A549 (cell line): ENCODE results near the gene OR8D4. TPM values are rescaled to one million over a fixed set of nuclear protein-coding genes. Genes with fewer than 3 reads are reported as not detected.

ENCODE experiments used
- ATAC-seq, 2 experiments: fragments of 200-7000 bp in 1 of 2; fragments of >200 bp in 1 of 2; cut with Nextera tagmentation in 1 of 2; cut with Tn5 transposase in 1 of 2; 3 replicates each; pipeline versions ENCODE4 v1.8.0 to v1.9.1; 2018 to 2020; ENCODE audit warnings: mild to moderate bottlenecking in 1 of 2, moderate library complexity in 1 of 2
- CTCF ChIA-PET: fragments of 300-600 bp; sonication (Branson Sonifier 250); formaldehyde crosslinking; extraction: SDS; loops from one replicate; lab custom pipeline; 2021; ENCODE audit warnings: antibody characterized with exemption, inconsistent platforms; lab: Yijun Ruan, JAX
- POLR2A ChIA-PET: fragments of 350-600 bp; formaldehyde crosslinking; extraction: SDS; loops from one replicate; lab custom pipeline; 2021; ENCODE audit warnings: antibody characterized with exemption, inconsistent platforms; lab: Yijun Ruan, JAX
- DNase-seq, 2 experiments: peaks; one replicate each; pipeline versions ENCODE4 v3.0.0 to v3.0.0-alpha.2; 2011 to 2016; ENCODE audit warnings: low read depth in 1 of 2, low spot score in 1 of 2
- FAIRE-seq: peaks from 2 replicates; lab custom pipeline; 2011; peaks lifted over from hg19 to GRCh38; lab: Jason Lieb, UNC
- H3K27ac ChIP-seq, 2 experiments: fragments of >200 bp; sonication (Bioruptor Twin); formaldehyde crosslinking; 3 replicates each; pipeline ENCODE4 v1.5.1; 2016 to 2017
- H3K4me1 ChIP-seq: fragments of >200 bp; sonication (Bioruptor Twin); formaldehyde crosslinking; 3 replicates; pipeline ENCODE4 v1.6.1; 2016
- H3K4me2 ChIP-seq: fragments of >200 bp; sonication (Bioruptor Twin); formaldehyde crosslinking; 3 replicates; pipeline ENCODE4 v1.6.1; 2016
- H3K4me3 ChIP-seq: fragments of >200 bp; sonication (Bioruptor Twin); formaldehyde crosslinking; 3 replicates; pipeline ENCODE4 v1.5.1; 2016
- H3K9me3 ChIP-seq: fragments of >200 bp; sonication (Bioruptor Twin); formaldehyde crosslinking; 3 replicates; pipeline ENCODE4 v1.6.1; 2016
- BHLHE40 ChIP-seq: IDR thresholded peaks from 2 replicates; pipeline ENCODE4 v1.6.1; 2012; ENCODE audit warnings: low read depth, low read length, inconsistent platforms
- CBX2 ChIP-seq: fragments of 200-600 bp; sonication (generic); IDR thresholded peaks from 2 replicates; pipeline ENCODE4 v1.6.1; 2016; ENCODE audit warnings: low read depth, mild to moderate bottlenecking, borderline replicate concordance
- CBX8 ChIP-seq: fragments of 200-600 bp; sonication (generic); IDR thresholded peaks from 2 replicates; pipeline ENCODE4 v1.6.1; 2016
- CEBPB ChIP-seq, 2 experiments: fragments of >200 bp in 1 of 2; sonication (Bioruptor Twin) in 1 of 2; formaldehyde crosslinking in 1 of 2; IDR thresholded peaks; 2 replicates each; pipeline ENCODE4 v1.6.1; 2012 to 2016
- EP300 ChIP-seq, 2 experiments: fragments of >200 bp; sonication (Bioruptor Twin); formaldehyde crosslinking; IDR thresholded peaks; 2 replicates in 1 of 2; 3 replicates in 1 of 2; pipeline ENCODE4 v1.6.1; 2016 to 2017
- HDAC2 ChIP-seq: fragments of 200-600 bp; sonication (generic); IDR thresholded peaks from 2 replicates; pipeline ENCODE4 v1.6.1; 2016
- HEYL ChIP-seq: fragments of 250-450 bp; sonication (Bioruptor Pico); IDR thresholded peaks from 2 replicates; pipeline ENCODE4 v1.8.0; 2021; ENCODE audit warnings: mild to moderate bottlenecking, moderate library complexity
- HOXB13 ChIP-seq: fragments of 250-450 bp; sonication (Bioruptor Pico); IDR thresholded peaks from 2 replicates; pipeline ENCODE4 v1.5.0; 2020; ENCODE audit warnings: low read depth, mild to moderate bottlenecking, moderate library complexity
- HOXB5 ChIP-seq: fragments of 250-450 bp; sonication (Bioruptor Pico); IDR thresholded peaks from 2 replicates; pipeline ENCODE4 v1.5.0; 2020; ENCODE audit warnings: mild to moderate bottlenecking, moderate library complexity
- JUNB ChIP-seq: fragments of >200 bp; sonication (Bioruptor Twin); formaldehyde crosslinking; IDR thresholded peaks from 2 replicates; pipeline ENCODE4 v1.6.1; 2016
- KDM5A ChIP-seq: fragments of 200-600 bp; sonication (generic); IDR thresholded peaks from 2 replicates; pipeline ENCODE4 v1.6.1; 2016; ENCODE audit warnings: antibody characterized with exemption, mild to moderate bottlenecking
- MAFK ChIP-seq: fragments of 450-650 bp; IDR thresholded peaks from 2 replicates; pipeline ENCODE4 v1.6.1; 2014; ENCODE audit not compliant: partially characterized antibody
- MYC ChIP-seq: IDR thresholded peaks from 2 replicates; pipeline ENCODE4 v1.6.1; 2012; ENCODE audit warnings: mild to moderate bottlenecking, inconsistent platforms, low read length, improper control_type of control experiment, borderline replicate concordance
- NR3C1 ChIP-seq: fragments of >200 bp; sonication (Bioruptor Twin); formaldehyde crosslinking; IDR thresholded peaks from 3 replicates; pipeline ENCODE4 v1.6.1; 2017
- POLR2A ChIP-seq: IDR thresholded peaks from 2 replicates; pipeline ENCODE4 v1.6.1; 2012; ENCODE audit warnings: mild to moderate bottlenecking, low read length
- POLR2AphosphoS2 ChIP-seq: conservative IDR thresholded peaks from 2 replicates; pipeline ENCODE4 v1.6.1; 2012; ENCODE audit warnings: low read length, improper control_type of control experiment, inconsistent platforms
- RAD21 ChIP-seq, 2 experiments: fragments of >200 bp in 1 of 2; sonication (Bioruptor Twin) in 1 of 2; formaldehyde crosslinking in 1 of 2; IDR thresholded peaks in 1 of 2; conservative IDR thresholded peaks in 1 of 2; 2 replicates in 1 of 2; 3 replicates in 1 of 2; pipeline ENCODE4 v1.6.1; 2012 to 2018; ENCODE audit warnings: inconsistent platforms in 1 of 2
- RCOR1 ChIP-seq: fragments of 150-350 bp; IDR thresholded peaks from 2 replicates; pipeline ENCODE4 v1.6.1; 2014; ENCODE audit warnings: antibody characterized with exemption, low read length, low read depth
- RFX5 ChIP-seq: fragments of 450-650 bp; IDR thresholded peaks from 2 replicates; pipeline ENCODE4 v1.7.1; 2014; ENCODE audit warnings: antibody characterized with exemption, mild to moderate bottlenecking, moderate library complexity
- SREBF2 ChIP-seq: fragments of 450-650 bp; IDR thresholded peaks from 2 replicates; pipeline ENCODE4 v1.6.1; 2014; ENCODE audit warnings: mild to moderate bottlenecking, moderate library complexity
- TFCP2L1 ChIP-seq: fragments of 250-450 bp; sonication (Bioruptor Pico); IDR thresholded peaks from 2 replicates; pipeline ENCODE4 v1.5.0; 2021; ENCODE audit warnings: mild to moderate bottlenecking
- TP53 ChIP-seq: fragments of 250-450 bp; sonication (Bioruptor Pico); IDR thresholded peaks from 2 replicates; pipeline ENCODE4 v1.5.0; 2021; ENCODE audit warnings: mild to moderate bottlenecking, moderate library complexity
- ZC3H11A ChIP-seq: fragments of 450-650 bp; IDR thresholded peaks from 2 replicates; pipeline ENCODE4 v1.6.1; 2014; ENCODE audit warnings: antibody characterized with exemption, mild to moderate bottlenecking
- ZNF302 ChIP-seq: fragments of 250-450 bp; sonication (Bioruptor Pico); IDR thresholded peaks from 2 replicates; pipeline ENCODE4 v1.9.0; 2021; ENCODE audit warnings: inconsistent platforms, mild to moderate bottlenecking, moderate library complexity
- ZSCAN20 ChIP-seq: fragments of 250-450 bp; sonication (Bioruptor Pico); IDR thresholded peaks from 2 replicates; pipeline ENCODE4 v1.8.0; 2022; ENCODE audit warnings: mild to moderate bottlenecking, moderate library complexity
- WGBS: methylation state at CpG from one replicate; pipeline ENCODE4 v1.1.6; 2017; ENCODE audit errors: missing lambda C conversion rate; 5-methylcytosine and 5-hydroxymethylcytosine counted together
- polyA plus RNA-seq, 4 experiments: library from polyadenylated mRNA; depleted of rRNA in 3 of 4; stranded (reverse); fragments of >200 nt; fragmentation: RNase III in 1 of 4; extraction: RNeasy Plus Mini Kit Qiagen cat#74134 plus additional on column Dnase treatment in 1 of 4; gene quantifications; 2 replicates in 3 of 4; 3 replicates in 1 of 4; pipeline ENCODE4 v1.2.3, GENCODE V29; 2011 to 2017
- TF ChIP-seq, protein P1 (sequence below): fragments of 150-350 bp; IDR thresholded peaks from 2 replicates; pipeline ENCODE4 v1.6.1; 2014; ENCODE audit warnings: low read depth, mild to moderate bottlenecking, low read length
- TF ChIP-seq, protein P2 (sequence below): fragments of >200 bp; sonication (Bioruptor Twin); formaldehyde crosslinking; IDR thresholded peaks from 3 replicates; pipeline ENCODE4 v1.5.1; 2016
- TF ChIP-seq, protein P3 (sequence below): fragments of >200 bp; sonication (Bioruptor Twin); formaldehyde crosslinking; IDR thresholded peaks from 3 replicates; pipeline ENCODE4 v1.6.1; 2016
- TF ChIP-seq, protein P4 (sequence below): fragments of 250-450 bp; sonication (Bioruptor Pico); IDR thresholded peaks from 2 replicates; pipeline ENCODE4 v1.5.0; 2021; ENCODE audit warnings: mild to moderate bottlenecking, moderate library complexity, borderline replicate concordance
- TF ChIP-seq, protein P5 (sequence below): fragments of 450-650 bp; IDR thresholded peaks from 2 replicates; pipeline ENCODE4 v1.6.1; 2014; ENCODE audit warnings: antibody characterized with exemption

The OR8D4 gene
- polyA plus RNA-seq, 2 of the 4 experiments (the other 2 are of a cell fraction), result not detected

DNA sequence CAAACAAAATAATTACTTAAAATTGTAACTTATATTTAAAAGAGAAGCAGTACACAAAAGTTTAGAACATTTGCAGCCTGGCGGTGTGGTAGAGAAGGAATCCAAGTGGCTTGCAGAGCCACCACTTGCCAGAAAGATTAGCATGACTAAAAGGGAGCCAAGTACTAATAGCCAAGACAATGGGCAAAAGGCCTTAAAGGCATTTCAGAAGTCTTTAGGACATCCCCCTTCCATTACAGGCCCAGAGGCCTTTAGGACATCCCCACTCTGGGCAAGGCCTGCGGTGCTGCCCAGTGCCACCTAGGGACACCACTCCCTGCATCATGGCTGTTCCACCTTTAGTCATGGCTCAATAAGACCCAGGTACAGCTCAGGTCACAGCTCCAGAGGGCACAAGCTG, 48.9 kb upstream of the OR8D4 start:
- Histone ChIP-seq H3K4me1 (no peaks in the 10 kb centered on the region), H3K4me3 (no peak overlapping the region), H3K27ac (no peak overlapping the region), H3K4me2 (no peak overlapping the region), H3K9me3 (no peaks in the 10 kb centered on the region)
- ChIA-PET CTCF (no interaction called here), POLR2A (no interaction called here)
- WGBS, result 47% methylated on average over 2 of the region's 2 CpGs
- FAIRE-seq, result no peak
- ATAC-seq, result no peak
- no peak for DNase-seq
- TF ChIP-seq, protein P1, sequence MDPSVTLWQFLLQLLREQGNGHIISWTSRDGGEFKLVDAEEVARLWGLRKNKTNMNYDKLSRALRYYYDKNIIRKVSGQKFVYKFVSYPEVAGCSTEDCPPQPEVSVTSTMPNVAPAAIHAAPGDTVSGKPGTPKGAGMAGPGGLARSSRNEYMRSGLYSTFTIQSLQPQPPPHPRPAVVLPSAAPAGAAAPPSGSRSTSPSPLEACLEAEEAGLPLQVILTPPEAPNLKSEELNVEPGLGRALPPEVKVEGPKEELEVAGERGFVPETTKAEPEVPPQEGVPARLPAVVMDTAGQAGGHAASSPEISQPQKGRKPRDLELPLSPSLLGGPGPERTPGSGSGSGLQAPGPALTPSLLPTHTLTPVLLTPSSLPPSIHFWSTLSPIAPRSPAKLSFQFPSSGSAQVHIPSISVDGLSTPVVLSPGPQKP, result no peak
- TF ChIP-seq POLR2AphosphoS2 (no peak), RCOR1 (no peak), MAFK (no peak), HDAC2 (no peak), NR3C1 (no peak), RFX5 (no peak), BHLHE40 (no peak), EP300 (IDR thresholded peaks at IDR 0.05) (no peak)

DNA sequence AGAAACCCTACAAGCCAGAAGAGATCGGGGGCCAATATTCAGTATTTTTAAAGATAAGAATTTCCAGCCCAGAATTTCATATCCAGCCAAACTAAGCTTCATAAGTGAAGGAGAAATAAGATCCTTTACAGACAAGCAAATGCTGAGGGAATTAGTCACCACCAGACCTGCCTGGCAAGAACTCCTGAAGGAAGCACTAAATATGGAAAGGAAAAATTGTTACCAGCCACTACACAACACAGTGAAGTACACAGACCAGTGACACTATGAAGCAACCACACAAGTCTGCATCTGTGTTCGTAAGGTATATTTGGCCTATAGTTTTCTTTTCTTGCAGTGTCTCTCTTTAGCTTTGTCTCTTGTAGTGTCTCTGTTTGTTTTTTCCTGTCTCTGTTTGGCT, 45.5 kb upstream of the OR8D4 start:
- POLR2A ChIA-PET, result no interaction called here
- 7% methylated on average over 2 of the region's 2 CpGs for WGBS

DNA sequence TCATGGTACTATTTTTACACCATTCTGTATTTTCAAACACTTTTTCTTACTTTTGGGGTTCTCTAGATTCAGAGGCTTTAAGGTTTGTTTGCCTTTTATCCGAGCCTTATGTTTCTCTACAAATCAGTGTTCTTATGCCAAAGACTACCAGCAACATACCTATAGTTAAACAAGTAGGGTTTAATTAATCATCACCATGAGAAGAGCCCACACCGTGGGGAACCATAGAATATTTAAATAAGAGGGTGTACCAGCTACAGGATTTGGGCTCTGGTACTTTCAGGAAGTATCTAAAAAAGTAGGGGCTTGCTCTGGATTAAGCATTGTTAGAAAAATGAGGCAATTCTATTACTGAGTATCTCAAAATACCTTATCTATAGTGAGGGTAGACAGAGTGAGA, 42.2 kb upstream of the OR8D4 start:
- ATAC-seq, result no peak
- no peak for FAIRE-seq
- TF ChIP-seq HOXB5 (no peak), HDAC2 (no peak), ZC3H11A (no peak), TFCP2L1 (CRISPR knock-in tag) (no peak), RFX5 (no peak)
- TF ChIP-seq, protein P2, sequence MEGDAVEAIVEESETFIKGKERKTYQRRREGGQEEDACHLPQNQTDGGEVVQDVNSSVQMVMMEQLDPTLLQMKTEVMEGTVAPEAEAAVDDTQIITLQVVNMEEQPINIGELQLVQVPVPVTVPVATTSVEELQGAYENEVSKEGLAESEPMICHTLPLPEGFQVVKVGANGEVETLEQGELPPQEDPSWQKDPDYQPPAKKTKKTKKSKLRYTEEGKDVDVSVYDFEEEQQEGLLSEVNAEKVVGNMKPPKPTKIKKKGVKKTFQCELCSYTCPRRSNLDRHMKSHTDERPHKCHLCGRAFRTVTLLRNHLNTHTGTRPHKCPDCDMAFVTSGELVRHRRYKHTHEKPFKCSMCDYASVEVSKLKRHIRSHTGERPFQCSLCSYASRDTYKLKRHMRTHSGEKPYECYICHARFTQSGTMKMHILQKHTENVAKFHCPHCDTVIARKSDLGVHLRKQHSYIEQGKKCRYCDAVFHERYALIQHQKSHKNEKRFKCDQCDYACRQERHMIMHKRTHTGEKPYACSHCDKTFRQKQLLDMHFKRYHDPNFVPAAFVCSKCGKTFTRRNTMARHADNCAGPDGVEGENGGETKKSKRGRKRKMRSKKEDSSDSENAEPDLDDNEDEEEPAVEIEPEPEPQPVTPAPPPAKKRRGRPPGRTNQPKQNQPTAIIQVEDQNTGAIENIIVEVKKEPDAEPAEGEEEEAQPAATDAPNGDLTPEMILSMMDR, result no peak
- TF ChIP-seq, protein P3, sequence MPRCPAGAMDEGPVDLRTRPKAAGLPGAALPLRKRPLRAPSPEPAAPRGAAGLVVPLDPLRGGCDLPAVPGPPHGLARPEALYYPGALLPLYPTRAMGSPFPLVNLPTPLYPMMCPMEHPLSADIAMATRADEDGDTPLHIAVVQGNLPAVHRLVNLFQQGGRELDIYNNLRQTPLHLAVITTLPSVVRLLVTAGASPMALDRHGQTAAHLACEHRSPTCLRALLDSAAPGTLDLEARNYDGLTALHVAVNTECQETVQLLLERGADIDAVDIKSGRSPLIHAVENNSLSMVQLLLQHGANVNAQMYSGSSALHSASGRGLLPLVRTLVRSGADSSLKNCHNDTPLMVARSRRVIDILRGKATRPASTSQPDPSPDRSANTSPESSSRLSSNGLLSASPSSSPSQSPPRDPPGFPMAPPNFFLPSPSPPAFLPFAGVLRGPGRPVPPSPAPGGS, result no peak

More for the DNA sequence above, 45.5 kb upstream of the OR8D4 start:
- Histone ChIP-seq H3K27ac (no peak overlapping the region), H3K4me1 (no peaks in the 10 kb centered on the region)
- ATAC-seq, result no peak
- CTCF ChIA-PET, result no interaction called here
- TF ChIP-seq TP53 (no peak), ZNF302 (CRISPR knock-in tag) (no peak), CBX2 (no peak), NR3C1 (no peak), HEYL (CRISPR knock-in tag) (no peak), CBX8 (no peak), RAD21 (conservative IDR thresholded peaks at IDR 0.05 in 1 of 2, IDR thresholded peaks at IDR 0.05 in 1 of 2) (no peak), MYC (no peak), ZSCAN20 (CRISPR knock-in tag) (no peak), SREBF2 (no peak), MAFK (no peak), POLR2A (no peak), KDM5A (no peak), HOXB13 (CRISPR knock-in tag) (no peak), JUNB (no peak), CEBPB (IDR thresholded peaks at IDR 0.05) (no peak)
- TF ChIP-seq, protein P4, sequence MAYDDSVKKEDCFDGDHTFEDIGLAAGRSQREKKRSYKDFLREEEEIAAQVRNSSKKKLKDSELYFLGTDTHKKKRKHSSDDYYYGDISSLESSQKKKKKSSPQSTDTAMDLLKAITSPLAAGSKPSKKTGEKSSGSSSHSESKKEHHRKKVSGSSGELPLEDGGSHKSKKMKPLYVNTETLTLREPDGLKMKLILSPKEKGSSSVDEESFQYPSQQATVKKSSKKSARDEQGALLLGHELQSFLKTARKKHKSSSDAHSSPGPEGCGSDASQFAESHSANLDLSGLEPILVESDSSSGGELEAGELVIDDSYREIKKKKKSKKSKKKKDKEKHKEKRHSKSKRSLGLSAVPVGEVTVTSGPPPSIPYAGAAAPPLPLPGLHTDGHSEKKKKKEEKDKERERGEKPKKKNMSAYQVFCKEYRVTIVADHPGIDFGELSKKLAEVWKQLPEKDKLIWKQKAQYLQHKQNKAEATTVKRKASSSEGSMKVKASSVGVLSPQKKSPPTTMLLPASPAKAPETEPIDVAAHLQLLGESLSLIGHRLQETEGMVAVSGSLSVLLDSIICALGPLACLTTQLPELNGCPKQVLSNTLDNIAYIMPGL, result no peak
- TF ChIP-seq, protein P2, result no peak
- TF ChIP-seq, protein P5, sequence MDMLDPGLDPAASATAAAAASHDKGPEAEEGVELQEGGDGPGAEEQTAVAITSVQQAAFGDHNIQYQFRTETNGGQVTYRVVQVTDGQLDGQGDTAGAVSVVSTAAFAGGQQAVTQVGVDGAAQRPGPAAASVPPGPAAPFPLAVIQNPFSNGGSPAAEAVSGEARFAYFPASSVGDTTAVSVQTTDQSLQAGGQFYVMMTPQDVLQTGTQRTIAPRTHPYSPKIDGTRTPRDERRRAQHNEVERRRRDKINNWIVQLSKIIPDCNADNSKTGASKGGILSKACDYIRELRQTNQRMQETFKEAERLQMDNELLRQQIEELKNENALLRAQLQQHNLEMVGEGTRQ, result no peak
- TF ChIP-seq, all 56 proteins: peak for 0
- Histone ChIP-seq H3K4me3 (no peak overlapping the region), H3K4me2 (no peak overlapping the region), H3K9me3 (no peaks in the 10 kb centered on the region)
- no peak for DNase-seq
- FAIRE-seq, result no peak

More for the DNA sequence above, 42.2 kb upstream of the OR8D4 start:
- ChIA-PET CTCF (no interaction called here), POLR2A (no interaction called here)
- Histone ChIP-seq H3K4me3 (no peak overlapping the region), H3K4me2 (no peak overlapping the region), H3K4me1 (no peaks in the 10 kb centered on the region), H3K27ac (no peak overlapping the region), H3K9me3 (no peaks in the 10 kb centered on the region)
- DNase-seq, result no peak
- 2% methylated on average over 2 of the region's 2 CpGs for WGBS
